ENCODE measurements around the gene PNPLA1.

- TF ChIP-seq CTCF (conservative IDR thresholded peaks at IDR 0.05) (no peak), EZH2 (IDR thresholded peaks at IDR 0.05; ENCODE audit: low read depth) (no peak)
These were observed 38.7 kb downstream of the PNPLA1 start for GRCh38 chr6:36308514-36308913.
